ENCODE results near the gene ANKAR. TPM values are rescaled to one million over a fixed set of nuclear protein-coding genes. Genes with fewer than 3 reads are reported as not detected.
A peak's percentile ranks its signal among the peaks of the same experiment; 100 is the strongest.

Gene ANKAR
- total RNA-seq, 4 donors from 2014 or later: 14.1 to 40.2 (median 24.2) TPM

- WGBS, 2 donors: 68 to 73% methylated on average over 10 of the region's 10 CpGs
- Histone ChIP-seq H3K9me3 (no peaks in the 10 kb centered on the region), H3K27ac (no peak overlapping the region), H3K27me3 (no peaks in the 10 kb centered on the region), H3K4me3 (replicated peaks in 1 of 3) (no peak overlapping the region), H3K4me1 (no peaks in the 10 kb centered on the region), H3K36me3 (no peaks in the 10 kb centered on the region)
- no peak for DNase-seq
- TF ChIP-seq POLR2A (IDR thresholded peaks at IDR 0.05): no peak
- TF ChIP-seq, protein P1, sequence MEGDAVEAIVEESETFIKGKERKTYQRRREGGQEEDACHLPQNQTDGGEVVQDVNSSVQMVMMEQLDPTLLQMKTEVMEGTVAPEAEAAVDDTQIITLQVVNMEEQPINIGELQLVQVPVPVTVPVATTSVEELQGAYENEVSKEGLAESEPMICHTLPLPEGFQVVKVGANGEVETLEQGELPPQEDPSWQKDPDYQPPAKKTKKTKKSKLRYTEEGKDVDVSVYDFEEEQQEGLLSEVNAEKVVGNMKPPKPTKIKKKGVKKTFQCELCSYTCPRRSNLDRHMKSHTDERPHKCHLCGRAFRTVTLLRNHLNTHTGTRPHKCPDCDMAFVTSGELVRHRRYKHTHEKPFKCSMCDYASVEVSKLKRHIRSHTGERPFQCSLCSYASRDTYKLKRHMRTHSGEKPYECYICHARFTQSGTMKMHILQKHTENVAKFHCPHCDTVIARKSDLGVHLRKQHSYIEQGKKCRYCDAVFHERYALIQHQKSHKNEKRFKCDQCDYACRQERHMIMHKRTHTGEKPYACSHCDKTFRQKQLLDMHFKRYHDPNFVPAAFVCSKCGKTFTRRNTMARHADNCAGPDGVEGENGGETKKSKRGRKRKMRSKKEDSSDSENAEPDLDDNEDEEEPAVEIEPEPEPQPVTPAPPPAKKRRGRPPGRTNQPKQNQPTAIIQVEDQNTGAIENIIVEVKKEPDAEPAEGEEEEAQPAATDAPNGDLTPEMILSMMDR (IDR thresholded peaks at IDR 0.05): no peak
- intact Hi-C loops (cut with DNase I): loop anchor here (10.0 kb wide), 3 partner anchors 45 to 165 kb away; partner anchors contain the start of gene SLC40A1
Measured at GRCh38 chr2:189629531-189630453, 44.7 kb upstream of the ANKAR start.

- Histone ChIP-seq H3K27me3 (no peaks in the 10 kb centered on the region), H3K27ac (no peak overlapping the region), H3K36me3 (no peaks in the 10 kb centered on the region), H3K9me3 (no peaks in the 10 kb centered on the region), H3K4me3 (replicated peaks in 1 of 3) (no peak overlapping the region), H3K4me1 (no peaks in the 10 kb centered on the region)
- TF ChIP-seq POLR2A (IDR thresholded peaks at IDR 0.05): no peak
- TF ChIP-seq, protein P1 (IDR thresholded peaks at IDR 0.05): no peak
- WGBS, 2 donors: 94 to 95% methylated on average over 4 of the region's 4 CpGs
- intact Hi-C loops (cut with DNase I): loop anchor here (10.0 kb wide), 2 partner anchors 47 to 137 kb away; partner anchors contain the start of gene SLC40A1
- no peak for DNase-seq
Measured at GRCh38 chr2:189631849-189632248, 42.6 kb upstream of the ANKAR start.

- TF ChIP-seq POLR2A (IDR thresholded peaks at IDR 0.05): no peak
- TF ChIP-seq, protein P1 (IDR thresholded peaks at IDR 0.05): peak in 4 of 6 experiments; percentile 20 to 49 (median 47)
- no peak overlapping the region for H3K27ac ChIP-seq
- no peaks in the 10 kb centered on the region for H3K27me3 ChIP-seq
- intact Hi-C loops (cut with DNase I): loop anchor here (10.0 kb wide), 2 partner anchors 49 to 139 kb away; partner anchors contain the start of gene SLC40A1
- no peaks in the 10 kb centered on the region for H3K4me1 ChIP-seq
- no peaks in the 10 kb centered on the region for H3K36me3 ChIP-seq
- no peak overlapping the region for H3K4me3 ChIP-seq (replicated peaks in 1 of 3)
- peak; percentile 26 to 28 for DNase-seq
- no peaks in the 10 kb centered on the region for H3K9me3 ChIP-seq
- WGBS, 2 donors: 64 to 84% methylated on average over 5 of the region's 5 CpGs
Measured at GRCh38 chr2:189633392-189633811, 41.1 kb upstream of the ANKAR start.

DNA sequence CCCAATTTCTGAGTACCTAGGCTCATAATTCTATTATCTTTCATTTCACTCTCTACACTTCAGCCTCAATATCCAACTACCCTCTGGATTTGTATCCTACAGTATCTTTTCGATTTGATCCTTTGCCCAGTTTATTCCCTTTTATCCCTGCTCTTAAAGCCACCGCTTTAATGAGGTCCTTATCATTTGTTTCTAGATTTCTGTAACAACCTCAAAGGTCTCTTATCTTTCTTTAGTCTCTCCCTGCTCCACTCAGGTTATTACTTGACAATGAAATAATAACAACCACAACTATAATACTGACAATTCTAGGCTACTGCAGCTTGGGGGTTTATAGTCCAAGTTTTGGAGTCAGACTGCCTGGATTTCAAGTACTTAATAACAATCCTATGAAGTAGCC, 39.1 kb upstream of the ANKAR start:
- H3K27me3 ChIP-seq: no peaks in the 10 kb centered on the region
- H3K9me3 ChIP-seq: no peaks in the 10 kb centered on the region
- DNase-seq: no peak
- intact Hi-C loops (cut with DNase I): loop anchor here (10.0 kb wide), 2 partner anchors 51 to 141 kb away; partner anchors contain the start of gene SLC40A1
- H3K4me3 ChIP-seq (replicated peaks in 1 of 3): no peak overlapping the region
- H3K4me1 ChIP-seq: no peaks in the 10 kb centered on the region
- no peak overlapping the region for H3K27ac ChIP-seq
- TF ChIP-seq, protein P1 (IDR thresholded peaks at IDR 0.05): no peak
- no peak for TF ChIP-seq POLR2A (IDR thresholded peaks at IDR 0.05)
- H3K36me3 ChIP-seq: no peaks in the 10 kb centered on the region
- 87 to 90% methylated on average over 2 of the region's 2 CpGs for WGBS, 2 donors
